ENCODE measurements around the gene AHNAK. TPM values are rescaled to one million over a fixed set of nuclear protein-coding genes. Genes with fewer than 3 reads are reported as not detected.

AHNAK gene
- total RNA-seq, 2 experiments from 2014 or later: 0.21 to 0.28 TPM

GRCh38 chr11:62502030-62502730, 44.4 kb downstream of the AHNAK start:
- ChIA-PET POLR2A (interaction anchor here (0.7 kb wide), 1 partner anchor 588 kb away, joined by 3 read pairs; no protein-coding TSS in a partner anchor), CTCF (ENCODE audit: unreplicated experiment) (no interaction called here)
- no peak for DNase-seq (ENCODE audit: low spot score)
- no peak for TF ChIP-seq CTCF (conservative IDR thresholded peaks at IDR 0.05; ENCODE audit: low read length)
- Histone ChIP-seq H2AFZ (ENCODE audit: low read length) (no peak overlapping the region), H3K9me3 (ENCODE audit: low read length) (no peaks in the 10 kb centered on the region), H3K4me3 (ENCODE audit: low read depth, low read length, poor library complexity, severe bottlenecking) (no peak overlapping the region), H4K20me1 (ENCODE audit: insufficient read depth, low read length) (no peaks in the 10 kb centered on the region), H3K4me2 (ENCODE audit: low read length) (no peak overlapping the region), H3K79me2 (ENCODE audit: insufficient read depth, low read depth, low read length) (no peaks in the 10 kb centered on the region), H3K36me3 (ENCODE audit: insufficient read depth, low read length) (no peaks in the 10 kb centered on the region), H3K9me2 (ENCODE audit: insufficient read depth, low read length) (no peaks in the 10 kb centered on the region), H3K4me1 (ENCODE audit: insufficient read depth, low read length, poor library complexity, severe bottlenecking) (no peaks in the 10 kb centered on the region), H3K27ac (ENCODE audit: low read depth, low read length, poor library complexity, severe bottlenecking) (no peak overlapping the region)
- BruUV-seq (replicated peaks): no TSS peak
- intact Hi-C loops (cut with micrococcal nuclease; ENCODE audit: unreplicated experiment): no loop called here

GRCh38 chr11:62501432-62501891, 45.1 kb downstream of the AHNAK start:
- ChIA-PET POLR2A (no interaction called here), CTCF (ENCODE audit: unreplicated experiment) (no interaction called here)
- Histone ChIP-seq H4K20me1 (ENCODE audit: insufficient read depth, low read length) (no peaks in the 10 kb centered on the region), H3K4me1 (ENCODE audit: insufficient read depth, low read length, poor library complexity, severe bottlenecking) (no peaks in the 10 kb centered on the region), H3K9me3 (ENCODE audit: low read length) (no peaks in the 10 kb centered on the region), H2AFZ (ENCODE audit: low read length) (no peak overlapping the region), H3K4me3 (ENCODE audit: low read depth, low read length, poor library complexity, severe bottlenecking) (no peak overlapping the region), H3K27ac (ENCODE audit: low read depth, low read length, poor library complexity, severe bottlenecking) (no peak overlapping the region), H3K79me2 (ENCODE audit: insufficient read depth, low read depth, low read length) (no peaks in the 10 kb centered on the region), H3K9me2 (ENCODE audit: insufficient read depth, low read length) (no peaks in the 10 kb centered on the region), H3K36me3 (ENCODE audit: insufficient read depth, low read length) (no peaks in the 10 kb centered on the region), H3K4me2 (ENCODE audit: low read length) (no peak overlapping the region)
- intact Hi-C loops (cut with micrococcal nuclease; ENCODE audit: unreplicated experiment): no loop called here
- DNase-seq (ENCODE audit: low spot score): no peak
- no peak for TF ChIP-seq EZH2phosphoT487 (IDR thresholded peaks at IDR 0.05; ENCODE audit: borderline replicate concordance, low read depth, low read length)
- TF ChIP-seq CTCF (conservative IDR thresholded peaks at IDR 0.05; ENCODE audit: low read length): no peak
- BruUV-seq (replicated peaks): no TSS peak

GRCh38 chr11:62500650-62501030, 46.0 kb downstream of the AHNAK start:
- H2AFZ ChIP-seq (ENCODE audit: low read length): no peak overlapping the region
- H3K4me1 ChIP-seq (ENCODE audit: insufficient read depth, low read length, poor library complexity, severe bottlenecking): no peaks in the 10 kb centered on the region
- intact Hi-C loops (cut with micrococcal nuclease; ENCODE audit: unreplicated experiment): no loop called here
- TF ChIP-seq EZH2phosphoT487 (IDR thresholded peaks at IDR 0.05; ENCODE audit: borderline replicate concordance, low read depth, low read length): no peak
- no peak for TF ChIP-seq CTCF (conservative IDR thresholded peaks at IDR 0.05; ENCODE audit: low read length)
- no peaks in the 10 kb centered on the region for H3K36me3 ChIP-seq (ENCODE audit: insufficient read depth, low read length)
- no peaks in the 10 kb centered on the region for H3K9me2 ChIP-seq (ENCODE audit: insufficient read depth, low read length)
- H3K79me2 ChIP-seq (ENCODE audit: insufficient read depth, low read depth, low read length): no peaks in the 10 kb centered on the region
- no peak overlapping the region for H3K4me3 ChIP-seq (ENCODE audit: low read depth, low read length, poor library complexity, severe bottlenecking)
- ChIA-PET POLR2A (no interaction called here), CTCF (ENCODE audit: unreplicated experiment) (no interaction called here)
- no peaks in the 10 kb centered on the region for H3K9me3 ChIP-seq (ENCODE audit: low read length)
- no peak overlapping the region for H3K4me2 ChIP-seq (ENCODE audit: low read length)
- DNase-seq (ENCODE audit: low spot score): no peak
- H4K20me1 ChIP-seq (ENCODE audit: insufficient read depth, low read length): no peaks in the 10 kb centered on the region
- no peak overlapping the region for H3K27ac ChIP-seq (ENCODE audit: low read depth, low read length, poor library complexity, severe bottlenecking)
- BruUV-seq (replicated peaks): no TSS peak

Measured in OCI-LY7 (cell line).